BLaER1 (cell line): Measurements from ENCODE around the gene TTYH3.
A peak's percentile ranks its signal among the peaks of the same experiment; 100 is the strongest.

Source experiments
- H3K27ac ChIP-seq: shearing (Covaris generic); formaldehyde crosslinking; 2 replicates; pipeline ENCODE4 v1.8.1; 2022
- H3K27me3 ChIP-seq: shearing (Covaris generic); formaldehyde crosslinking; 2 replicates; pipeline ENCODE4 v1.8.1; 2022
- H3K36me3 ChIP-seq: shearing (Covaris generic); formaldehyde crosslinking; 2 replicates; pipeline ENCODE4 v1.8.1; 2022
- H3K4me1 ChIP-seq: shearing (Covaris generic); formaldehyde crosslinking; 2 replicates; pipeline ENCODE4 v1.8.1; 2022
- H3K4me2 ChIP-seq: shearing (Covaris generic); formaldehyde crosslinking; 2 replicates; pipeline ENCODE4 v1.8.1; 2022
- H3K4me3 ChIP-seq: shearing (Covaris generic); formaldehyde crosslinking; 2 replicates; pipeline ENCODE4 v1.8.1; 2022
- H3K9ac ChIP-seq: shearing (Covaris generic); formaldehyde crosslinking; 2 replicates; pipeline ENCODE4 v1.8.1; 2022
- H3K9me3 ChIP-seq: shearing (Covaris generic); formaldehyde crosslinking; 2 replicates; pipeline ENCODE4 v1.8.1; 2022
- H4K20me1 ChIP-seq: shearing (Covaris generic); formaldehyde crosslinking; 2 replicates; pipeline ENCODE4 v1.8.1; 2022
- Cebpa-rat ChIP-seq: shearing (Covaris generic); IDR thresholded peaks from 2 replicates; pipeline ENCODE4 v1.8.1; 2022

TTYH3 gene

DNA sequence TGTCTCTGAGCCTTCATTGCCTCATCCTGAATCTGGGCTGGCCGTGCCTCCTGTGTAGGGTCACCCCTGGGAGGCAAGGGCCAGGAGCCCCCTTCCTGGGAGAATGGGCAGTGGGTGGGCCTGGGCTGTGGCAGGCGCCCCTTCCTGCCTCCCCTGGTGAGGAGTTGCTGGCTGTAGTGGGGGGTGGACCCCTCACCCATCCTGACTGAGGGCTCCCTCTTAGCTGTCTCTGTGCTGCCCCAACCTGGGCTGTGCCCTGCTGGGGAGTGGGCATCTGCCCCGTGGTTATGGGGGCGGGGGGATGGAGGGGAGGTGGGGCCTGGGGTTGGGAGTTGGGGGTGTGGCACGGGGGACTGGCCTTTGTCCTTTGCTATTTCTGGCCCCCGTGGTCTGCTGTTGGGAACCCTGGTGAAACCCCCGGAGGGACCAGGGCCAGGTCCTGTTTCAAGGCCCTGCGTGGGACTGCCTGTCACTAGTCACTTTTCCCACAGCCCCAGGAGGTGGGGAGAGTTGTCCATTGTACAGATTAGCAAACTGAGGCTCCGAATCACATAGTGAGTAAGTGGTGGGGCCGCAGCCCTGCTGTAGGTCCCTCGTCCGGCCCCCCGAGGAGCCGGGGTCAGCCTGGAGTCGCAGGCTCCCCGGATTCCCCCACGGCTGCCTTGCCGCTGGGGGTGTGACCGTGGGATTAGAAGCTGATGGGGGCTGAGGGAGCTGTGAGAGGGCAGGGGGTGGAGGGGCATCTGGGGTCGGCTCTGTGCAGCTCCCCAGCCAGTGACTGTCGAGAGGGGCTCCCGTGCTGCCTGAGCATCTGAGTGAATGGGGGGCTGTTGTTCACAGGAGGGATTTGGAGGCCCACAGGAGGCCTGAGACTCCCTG, 2.7 kb downstream of the TTYH3 start:
- Histone ChIP-seq H3K9me3 (no peaks in the 10 kb centered on the region), H3K4me1 (peaks cover 77% of the 10 kb centered on the region), H4K20me1 (peaks cover 75% of the 10 kb centered on the region), H3K27me3 (no peaks in the 10 kb centered on the region), H3K4me3 (peak overlapping the region; percentile 98), H3K4me2 (peak overlapping the region; percentile 97), H3K27ac (peak overlapping the region; percentile 97), H3K36me3 (peaks cover 39% of the 10 kb centered on the region), H3K9ac (peak overlapping the region; percentile 98)
- no peak for TF ChIP-seq Cebpa-rat

DNA sequence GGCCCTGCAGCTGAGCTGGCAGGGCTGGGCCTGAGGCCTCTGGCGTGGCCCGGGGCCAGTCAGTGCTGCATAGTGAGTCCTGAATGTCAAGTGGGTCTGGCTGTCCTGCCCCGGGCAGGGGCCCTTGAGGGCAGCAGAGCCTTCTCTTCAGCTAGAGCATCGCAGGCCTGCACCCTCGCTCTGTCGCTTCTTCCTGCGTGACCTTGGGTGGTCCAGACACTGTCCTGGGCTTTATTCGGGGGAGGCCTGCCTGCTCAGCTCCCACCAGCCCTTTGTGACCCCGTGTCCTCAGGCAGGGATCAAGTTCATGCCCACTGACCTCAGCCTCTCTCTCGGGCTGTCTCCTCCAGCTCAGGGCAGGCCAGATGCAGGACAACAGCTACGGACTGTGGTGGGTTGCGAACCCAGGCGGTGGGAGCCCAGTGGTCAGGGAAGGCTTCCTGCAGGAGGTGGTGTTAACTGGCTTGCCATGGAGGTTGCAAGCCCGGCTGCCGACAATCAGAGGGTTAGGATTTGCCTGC, 3.4 kb downstream of the TTYH3 start:
- H3K4me2 ChIP-seq = peak overlapping the region; percentile 97
- peak overlapping the region; percentile 56; the same call in 1 of the 2 replicates for H3K27ac ChIP-seq
- no peaks in the 10 kb centered on the region for H3K9me3 ChIP-seq
- no peaks in the 10 kb centered on the region for H3K27me3 ChIP-seq
- H3K36me3 ChIP-seq = peaks cover 46% of the 10 kb centered on the region
- no peak for TF ChIP-seq Cebpa-rat
- H3K4me3 ChIP-seq = peak overlapping the region; percentile 33; the same call in 1 of the 2 replicates
- H3K9ac ChIP-seq = peak overlapping the region; percentile 57
- peaks cover 80% of the 10 kb centered on the region for H3K4me1 ChIP-seq
- H4K20me1 ChIP-seq = peaks cover 82% of the 10 kb centered on the region

DNA sequence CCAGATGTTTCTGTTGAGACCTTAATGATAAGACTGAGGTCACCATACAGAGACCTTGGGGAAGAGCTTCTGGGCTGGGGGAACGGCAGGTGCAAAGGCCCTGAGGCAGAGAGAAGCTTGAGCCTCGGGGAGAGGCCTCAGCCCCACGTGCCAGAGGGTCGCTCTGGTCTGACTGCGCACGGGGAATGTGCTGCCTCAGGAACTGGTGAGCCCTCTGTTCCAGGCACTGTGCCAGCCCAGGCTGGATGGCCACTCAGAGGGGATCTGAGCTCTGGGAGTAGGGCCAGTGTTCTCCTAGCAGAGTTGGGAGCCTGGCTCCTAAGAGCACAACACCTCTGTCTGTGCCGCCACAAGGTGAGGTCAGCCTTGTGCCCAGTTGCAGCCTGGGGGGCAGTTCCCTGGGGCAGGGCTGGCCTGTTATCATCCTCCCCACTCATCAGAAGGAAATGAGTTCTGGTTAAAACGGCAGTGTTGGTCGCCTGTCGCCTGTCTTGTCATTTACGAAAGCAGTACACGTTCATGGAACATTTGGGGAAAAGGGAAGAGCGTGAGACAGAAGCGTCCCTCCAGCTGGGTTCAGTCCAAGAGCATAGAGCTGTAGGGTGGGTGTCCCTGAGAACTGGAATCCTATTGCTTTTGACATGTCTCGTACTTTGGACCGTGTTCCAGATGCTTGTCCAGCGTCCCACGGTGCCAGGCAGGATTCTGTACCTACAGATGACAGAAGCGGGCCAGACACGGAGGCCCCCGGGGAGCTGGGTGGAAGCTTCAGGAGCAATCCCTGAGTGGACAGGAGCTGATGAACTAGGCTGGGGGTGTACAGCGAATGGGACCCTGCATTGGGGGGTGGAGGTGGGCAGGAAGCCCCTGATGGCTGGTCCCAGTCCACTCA, 4.3 kb downstream of the TTYH3 start:
- no peaks in the 10 kb centered on the region for H3K9me3 ChIP-seq
- H3K4me3 ChIP-seq = peak overlapping the region; percentile 59; the same call in 1 of the 2 replicates
- peak overlapping the region; percentile 81 for H3K9ac ChIP-seq
- H3K36me3 ChIP-seq = peaks cover 50% of the 10 kb centered on the region
- no peaks in the 10 kb centered on the region for H3K27me3 ChIP-seq
- peaks cover 80% of the 10 kb centered on the region for H3K4me1 ChIP-seq
- H3K27ac ChIP-seq = peak overlapping the region; percentile 97
- H4K20me1 ChIP-seq = peaks cover 90% of the 10 kb centered on the region
- H3K4me2 ChIP-seq = peak overlapping the region; percentile 97
- no peak for TF ChIP-seq Cebpa-rat

DNA sequence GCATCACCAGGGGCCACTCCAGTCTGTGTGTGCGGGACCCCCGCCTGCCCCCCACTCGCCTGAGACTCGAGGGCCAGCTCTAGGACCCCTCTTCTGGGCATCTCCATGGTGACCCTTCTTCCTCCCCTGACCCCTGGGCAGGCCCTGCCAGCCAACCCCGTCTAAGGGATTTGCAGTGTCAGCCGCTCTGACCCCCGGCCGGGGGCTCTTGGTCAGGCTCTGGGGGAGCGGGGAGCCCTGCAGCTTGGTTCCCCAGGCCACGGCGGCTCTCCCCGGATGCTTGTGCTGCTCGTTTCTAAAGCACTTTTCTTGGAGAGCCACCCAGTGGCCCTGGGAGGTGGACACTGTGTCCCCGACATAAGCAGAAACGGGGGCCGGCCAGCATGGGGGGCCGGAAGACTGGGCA, 5.3 kb downstream of the TTYH3 start:
- Histone ChIP-seq H3K4me3 (peak overlapping the region; percentile 59), H3K36me3 (peaks cover 50% of the 10 kb centered on the region), H3K27ac (peak overlapping the region; percentile 97), H3K9me3 (no peaks in the 10 kb centered on the region), H3K4me2 (peak overlapping the region; percentile 97), H3K9ac (peak overlapping the region; percentile 81), H3K4me1 (peaks cover 86% of the 10 kb centered on the region), H4K20me1 (peaks cover 95% of the 10 kb centered on the region), H3K27me3 (no peaks in the 10 kb centered on the region)
- TF ChIP-seq Cebpa-rat = no peak

DNA sequence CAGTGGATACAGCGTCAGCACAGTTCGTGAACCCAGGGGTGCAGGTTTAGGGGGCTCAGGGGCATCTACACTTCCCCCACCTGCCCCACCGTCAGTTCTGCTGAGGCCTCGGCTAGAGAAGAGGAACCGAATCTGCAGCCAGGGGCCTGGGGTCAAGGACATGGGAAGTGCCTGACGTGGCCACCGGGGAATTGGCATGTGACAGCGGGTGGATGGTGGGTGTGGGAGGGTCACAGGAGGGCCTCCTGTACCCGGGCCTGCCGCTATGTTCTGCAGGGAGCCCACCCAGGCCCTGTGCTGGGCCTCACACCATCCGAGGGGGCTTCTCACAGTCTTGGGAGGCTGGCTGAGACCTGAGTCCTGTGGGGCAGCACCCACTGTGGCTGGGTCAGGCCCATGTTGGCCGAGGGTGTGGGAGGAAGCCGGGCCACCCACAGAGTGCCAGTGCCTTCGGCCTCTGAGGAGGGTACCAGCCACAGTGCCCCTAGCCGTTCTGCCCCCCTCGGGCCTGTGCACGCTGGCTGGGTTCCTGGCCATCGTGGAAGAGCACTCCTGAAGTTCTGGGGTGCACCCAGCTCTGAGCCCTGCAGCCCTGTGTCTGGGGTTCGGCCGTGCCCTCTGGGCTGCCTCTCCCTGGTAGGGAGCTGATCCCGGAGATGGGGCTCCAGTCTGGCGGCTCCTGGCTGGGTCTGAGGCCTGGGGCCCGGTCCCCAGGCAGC, 5.9 kb downstream of the TTYH3 start:
- no peak for TF ChIP-seq Cebpa-rat
- no peaks in the 10 kb centered on the region for H3K27me3 ChIP-seq
- peaks cover 50% of the 10 kb centered on the region for H3K36me3 ChIP-seq
- peak overlapping the region; percentile 97 for H3K27ac ChIP-seq
- H3K4me1 ChIP-seq = peaks cover 92% of the 10 kb centered on the region
- H3K4me3 ChIP-seq = peak overlapping the region; percentile 59
- H3K4me2 ChIP-seq = peak overlapping the region; percentile 97
- no peaks in the 10 kb centered on the region for H3K9me3 ChIP-seq
- H3K9ac ChIP-seq = peak overlapping the region; percentile 81
- H4K20me1 ChIP-seq = peaks cover 95% of the 10 kb centered on the region

DNA sequence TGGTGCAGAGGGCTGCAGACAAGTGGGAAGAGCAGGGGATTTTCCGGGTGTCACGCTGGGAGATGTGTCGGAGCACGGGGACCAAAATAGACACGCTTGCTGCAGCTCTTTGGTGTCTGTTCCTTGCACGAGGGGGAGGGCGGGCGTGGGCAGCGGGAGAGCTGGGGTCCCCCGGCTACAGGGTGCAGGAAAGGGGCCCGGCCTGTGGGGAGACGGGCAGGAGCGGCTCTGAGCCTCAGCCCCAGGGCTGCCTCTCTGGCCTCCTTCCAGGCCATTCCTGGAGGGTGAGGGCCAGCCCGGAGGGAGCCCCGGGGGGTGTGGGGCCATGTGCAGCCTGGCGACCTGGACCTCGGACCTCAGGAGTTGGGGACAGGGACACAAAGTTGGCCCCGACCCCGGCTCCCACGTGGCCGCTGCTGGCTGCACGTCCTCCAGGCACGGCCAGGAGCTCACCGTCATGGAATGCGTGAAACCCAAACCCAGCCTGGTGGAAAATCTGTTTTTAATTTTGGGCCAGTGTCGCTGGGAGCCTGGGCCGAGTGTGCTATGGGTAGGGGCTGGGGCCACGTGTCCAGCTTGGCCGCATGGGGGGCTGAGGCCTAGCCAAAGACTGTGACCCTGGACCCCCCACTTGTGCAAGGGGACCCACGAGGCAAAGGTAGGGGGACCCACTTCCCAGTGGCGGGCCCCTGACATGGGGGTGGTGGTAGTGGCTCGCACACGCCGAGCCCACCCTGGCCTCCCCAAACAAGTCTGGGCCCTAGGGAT, 6.6 kb downstream of the TTYH3 start:
- H3K36me3 ChIP-seq = peaks cover 50% of the 10 kb centered on the region
- H3K4me2 ChIP-seq = peak overlapping the region; percentile 97
- peaks cover 100% of the 10 kb centered on the region for H3K4me1 ChIP-seq
- no peaks in the 10 kb centered on the region for H3K27me3 ChIP-seq
- H3K4me3 ChIP-seq = peak overlapping the region; percentile 59
- peak overlapping the region; percentile 81 for H3K9ac ChIP-seq
- H4K20me1 ChIP-seq = peaks cover 95% of the 10 kb centered on the region
- no peak for TF ChIP-seq Cebpa-rat
- H3K9me3 ChIP-seq = no peaks in the 10 kb centered on the region
- peak overlapping the region; percentile 97 for H3K27ac ChIP-seq

DNA sequence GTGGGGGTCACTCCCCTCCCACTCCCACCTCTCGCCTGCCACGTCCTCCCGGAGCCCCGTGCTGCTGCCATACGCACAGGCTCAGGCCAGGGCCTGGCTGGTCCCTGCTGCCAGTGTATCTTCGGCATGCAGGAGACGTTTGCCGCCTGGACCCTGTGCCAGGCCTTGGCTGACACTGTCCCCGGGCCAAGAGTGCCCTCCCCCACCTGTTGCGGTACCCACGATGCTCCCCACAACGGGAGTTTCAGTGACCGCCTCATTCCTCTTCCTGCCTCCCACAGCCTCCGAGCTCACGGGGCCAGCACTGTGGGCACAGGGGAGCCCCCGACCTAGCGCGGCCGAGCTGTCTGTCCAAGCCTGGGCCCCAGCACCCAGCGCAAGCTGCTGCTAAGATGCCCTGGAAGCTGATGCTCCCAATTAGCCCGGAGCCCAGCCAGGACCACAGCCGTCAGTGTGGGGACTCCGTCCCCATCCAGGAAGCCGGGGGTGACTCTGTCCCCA, 7.4 kb downstream of the TTYH3 start:
- Histone ChIP-seq H3K36me3 (peaks cover 52% of the 10 kb centered on the region), H3K9ac (peak overlapping the region; percentile 81), H3K4me3 (peak overlapping the region; percentile 58; the same call in 1 of the 2 replicates), H3K4me1 (peaks cover 100% of the 10 kb centered on the region), H4K20me1 (peaks cover 95% of the 10 kb centered on the region), H3K4me2 (peak overlapping the region; percentile 97), H3K9me3 (no peaks in the 10 kb centered on the region), H3K27ac (peak overlapping the region; percentile 97), H3K27me3 (no peaks in the 10 kb centered on the region)
- TF ChIP-seq Cebpa-rat = no peak

DNA sequence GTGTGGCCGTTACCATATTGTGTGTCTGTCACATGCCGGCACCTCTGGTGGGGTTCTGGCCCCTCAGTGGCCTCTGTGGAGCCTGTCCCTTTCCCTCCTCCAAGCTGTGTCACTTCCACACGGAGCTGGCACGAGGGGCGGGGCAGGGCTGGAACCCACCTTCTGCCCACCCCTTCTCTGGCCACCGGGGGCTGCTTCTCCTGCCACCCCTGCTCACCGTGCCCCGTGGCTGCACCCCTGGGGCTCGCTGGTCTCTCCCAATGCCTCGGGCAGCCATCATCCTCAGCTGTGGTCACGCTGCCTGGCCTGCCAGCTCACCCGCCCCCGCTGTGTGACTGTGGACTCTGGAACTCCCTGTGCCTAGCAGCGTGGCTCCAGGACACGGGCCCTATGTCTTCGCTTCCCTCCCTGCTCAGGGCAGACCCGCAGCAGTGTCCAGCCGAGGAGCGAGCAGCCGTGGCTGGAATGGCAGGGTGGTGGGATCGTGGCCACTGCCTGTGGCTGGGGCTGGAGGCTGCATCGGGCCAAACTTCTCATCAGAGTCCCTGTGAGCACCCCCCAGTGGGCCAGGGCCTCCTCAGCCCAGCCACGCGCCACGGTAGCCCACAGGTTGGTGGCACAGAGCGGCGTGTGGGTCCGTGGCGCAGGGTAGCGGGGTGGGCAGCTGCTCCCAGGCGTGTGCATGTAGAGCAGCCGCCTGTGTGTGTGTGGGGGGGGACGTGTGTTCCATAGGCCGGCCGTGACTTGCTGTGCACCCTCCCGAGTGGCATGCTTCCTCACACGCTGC, 8.1 kb downstream of the TTYH3 start:
- Histone ChIP-seq H3K9me3 (no peaks in the 10 kb centered on the region), H3K9ac (peak overlapping the region; percentile 81), H3K4me2 (peak overlapping the region; percentile 97), H3K27me3 (no peaks in the 10 kb centered on the region), H3K4me1 (peaks cover 100% of the 10 kb centered on the region), H3K36me3 (peaks cover 47% of the 10 kb centered on the region), H3K4me3 (peak overlapping the region; percentile 58), H4K20me1 (peaks cover 95% of the 10 kb centered on the region), H3K27ac (peak overlapping the region; percentile 97)
- TF ChIP-seq Cebpa-rat = no peak
